ENCODE data around the gene STN1.

STN1 gene

GRCh38 chr10:103833731-103834365 lies 84.1 kb downstream of the STN1 start:
- peaks cover 8% of the 10 kb centered on the region for H3K27me3 ChIP-seq (ENCODE audit: low read depth, low read length)
- no peak overlapping the region for H3K27ac ChIP-seq (ENCODE audit: low read length)
- no peak overlapping the region for H3K4me2 ChIP-seq (ENCODE audit: low read length)
- H3K79me2 ChIP-seq (ENCODE audit: low read length), result no peaks in the 10 kb centered on the region
- no peak overlapping the region for H3K4me3 ChIP-seq (ENCODE audit: low read length)
- H3K4me1 ChIP-seq (ENCODE audit: low read length), result no peaks in the 10 kb centered on the region
- no peak overlapping the region for H2AFZ ChIP-seq (ENCODE audit: low read depth, low read length)
- H3K36me3 ChIP-seq (replicated peaks; ENCODE audit: low read depth, low read length), result no peaks in the 10 kb centered on the region
- no peaks in the 10 kb centered on the region for H3K9me3 ChIP-seq (ENCODE audit: insufficient read depth, low read length)
- no peaks in the 10 kb centered on the region for H4K20me1 ChIP-seq (ENCODE audit: insufficient read depth, low read length)
- no peak overlapping the region for H3K9ac ChIP-seq (ENCODE audit: low read length)
- TF ChIP-seq EZH2phosphoT487 (IDR thresholded peaks at IDR 0.05; ENCODE audit: low read depth) (no peak), CTCF (IDR thresholded peaks at IDR 0.05; ENCODE audit: low read depth, low read length) (no peak)

GRCh38 chr10:103832806-103833205 lies 85.2 kb downstream of the STN1 start:
- TF ChIP-seq EZH2phosphoT487 (IDR thresholded peaks at IDR 0.05; ENCODE audit: low read depth) (no peak), CTCF (IDR thresholded peaks at IDR 0.05; ENCODE audit: low read depth, low read length) (no peak)
- H3K79me2 ChIP-seq (ENCODE audit: low read length), result no peaks in the 10 kb centered on the region
- H3K36me3 ChIP-seq (replicated peaks; ENCODE audit: low read depth, low read length), result no peaks in the 10 kb centered on the region
- H3K27me3 ChIP-seq (ENCODE audit: low read depth, low read length), result peaks cover 8% of the 10 kb centered on the region
- H3K4me1 ChIP-seq (ENCODE audit: low read length), result no peaks in the 10 kb centered on the region
- no peaks in the 10 kb centered on the region for H3K9me3 ChIP-seq (ENCODE audit: insufficient read depth, low read length)
- no peak overlapping the region for H3K27ac ChIP-seq (ENCODE audit: low read length)
- no peak overlapping the region for H2AFZ ChIP-seq (ENCODE audit: low read depth, low read length)
- H4K20me1 ChIP-seq (ENCODE audit: insufficient read depth, low read length), result no peaks in the 10 kb centered on the region
- no peak overlapping the region for H3K4me3 ChIP-seq (ENCODE audit: low read length)
- H3K4me2 ChIP-seq (ENCODE audit: low read length), result no peak overlapping the region
- no peak overlapping the region for H3K9ac ChIP-seq (ENCODE audit: low read length)

Data from OCI-LY3 (cell line).